NCI-H1417 (cell line): ENCODE results near the gene CCN6.

Source experiments
- DNase-seq, 3 experiments: peaks; one replicate each; lab custom pipeline; 2025; lab: John Stamatoyannopoulos, UW

CCN6 gene

GRCh38 chr6:112114577-112115223 lies 60.8 kb downstream of the CCN6 start:
- DNase-seq = no peak

DNA sequence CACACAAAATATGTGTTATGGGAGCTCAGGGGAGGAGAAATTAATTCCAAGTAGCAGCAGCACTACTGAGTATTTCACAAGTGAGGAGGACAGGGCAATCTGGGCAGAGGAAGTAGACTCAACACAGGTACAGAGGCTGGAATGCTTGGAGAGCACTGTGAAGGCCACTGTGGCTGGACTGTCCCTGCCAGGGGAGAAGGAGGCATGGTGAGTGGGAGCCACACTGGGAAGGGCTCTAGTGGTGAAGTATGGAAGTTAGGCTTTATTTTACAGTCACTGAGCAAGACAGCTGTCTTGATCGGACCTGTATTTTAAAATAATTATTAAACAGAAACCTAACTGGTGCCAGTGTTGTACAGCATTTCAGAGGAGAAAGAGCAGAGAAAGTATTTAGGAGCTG lies 62.3 kb downstream of the CCN6 start:
- DNase-seq = peak in 1 of 3 experiments; percentile 2

DNA sequence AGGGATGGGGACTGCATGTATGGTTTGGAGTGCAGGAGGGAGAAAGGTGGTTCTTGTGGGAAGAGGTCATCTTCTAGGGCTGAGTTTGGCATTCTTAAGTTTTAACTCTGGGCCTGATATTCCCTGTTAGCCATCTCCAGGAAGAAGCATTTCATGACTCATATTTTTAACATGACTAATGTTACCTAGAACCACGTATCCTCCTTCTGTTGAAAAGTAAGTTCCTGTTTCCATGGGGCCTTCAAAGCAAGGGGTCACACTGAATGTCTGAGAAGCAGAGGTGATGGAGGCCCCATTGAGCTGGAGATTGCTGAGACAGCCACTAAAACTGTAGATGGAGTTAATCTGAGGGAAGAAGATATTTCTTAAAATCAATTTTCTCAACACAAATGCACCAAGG lies 63.6 kb downstream of the CCN6 start:
- DNase-seq = no peak

- DNase-seq = no peak
Measured at GRCh38 chr6:112118034-112118433, 64.1 kb downstream of the CCN6 start.
